ENCODE measurements around the gene LIX1L.
"Not testable (repeated sequence)": the region's sequence is repeated elsewhere in the genome, so short reads cannot be mapped to it uniquely, and the experiment has no call there.

Gene LIX1L

DNA sequence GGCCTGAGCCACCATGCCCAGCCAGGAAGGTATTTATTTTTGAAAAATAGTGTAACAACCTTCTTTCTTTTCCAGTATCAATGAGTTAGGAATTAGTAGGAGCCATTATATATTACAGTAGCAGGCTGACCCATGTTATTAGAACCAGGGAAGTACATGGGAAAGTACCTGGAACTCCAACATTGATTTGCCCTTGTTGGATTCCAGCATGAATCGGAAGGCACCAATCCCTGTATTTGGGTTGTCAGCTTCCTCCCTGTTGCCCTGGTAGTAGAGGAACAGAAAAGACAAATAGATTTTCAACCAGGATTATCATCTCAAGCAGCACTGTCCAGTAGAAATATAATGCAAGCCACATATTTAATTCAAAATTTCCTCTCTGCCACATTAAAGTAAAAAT lies 20.4 kb downstream of the LIX1L start:
- no peak for DNase-seq (ENCODE audit: low read depth in 2 of 3, low spot score in 2 of 3)

DNA sequence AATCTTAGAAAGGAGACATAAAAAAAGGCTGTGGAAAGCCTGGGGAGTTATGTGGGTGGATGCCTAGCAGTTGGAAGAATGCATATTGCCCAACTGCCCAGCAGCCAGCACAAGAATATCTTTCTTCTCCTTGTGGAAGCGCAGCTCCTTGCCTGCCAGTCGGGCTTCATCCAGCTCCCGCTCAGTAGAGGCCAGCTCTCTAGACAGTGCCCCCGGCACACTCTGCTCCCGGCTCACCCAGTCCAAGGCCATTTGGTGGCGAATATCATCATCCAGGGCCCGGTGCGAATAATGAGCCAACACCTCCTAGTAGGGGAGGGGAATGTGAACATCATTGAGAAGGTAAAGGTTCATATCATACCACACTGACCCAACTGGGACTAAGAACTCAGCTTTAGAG lies 21.6 kb downstream of the LIX1L start:
- no peak for DNase-seq (ENCODE audit: low read depth in 2 of 3, low spot score in 2 of 3)

DNA sequence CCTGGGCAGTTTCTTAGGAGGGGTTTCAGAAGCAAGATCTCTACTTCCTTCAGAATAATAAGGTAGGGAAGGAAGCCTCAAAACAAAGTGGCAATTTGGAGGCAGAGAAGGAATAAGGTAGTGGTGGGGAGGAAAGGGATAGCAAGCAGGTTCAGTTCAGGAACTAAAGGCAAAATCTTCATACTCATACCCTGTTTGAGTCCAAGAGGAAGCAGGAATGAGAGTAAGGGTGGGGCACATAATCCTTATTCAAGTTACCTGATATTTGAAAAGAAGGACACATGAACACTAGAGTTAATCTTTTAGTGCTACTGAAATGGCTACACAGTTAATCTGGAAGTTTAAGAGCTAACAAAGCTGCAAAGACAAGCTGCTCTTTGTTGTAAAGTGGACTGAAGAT lies 22.1 kb downstream of the LIX1L start:
- DNase-seq (ENCODE audit: low read depth in 2 of 3, low spot score in 2 of 3): no peak

DNA sequence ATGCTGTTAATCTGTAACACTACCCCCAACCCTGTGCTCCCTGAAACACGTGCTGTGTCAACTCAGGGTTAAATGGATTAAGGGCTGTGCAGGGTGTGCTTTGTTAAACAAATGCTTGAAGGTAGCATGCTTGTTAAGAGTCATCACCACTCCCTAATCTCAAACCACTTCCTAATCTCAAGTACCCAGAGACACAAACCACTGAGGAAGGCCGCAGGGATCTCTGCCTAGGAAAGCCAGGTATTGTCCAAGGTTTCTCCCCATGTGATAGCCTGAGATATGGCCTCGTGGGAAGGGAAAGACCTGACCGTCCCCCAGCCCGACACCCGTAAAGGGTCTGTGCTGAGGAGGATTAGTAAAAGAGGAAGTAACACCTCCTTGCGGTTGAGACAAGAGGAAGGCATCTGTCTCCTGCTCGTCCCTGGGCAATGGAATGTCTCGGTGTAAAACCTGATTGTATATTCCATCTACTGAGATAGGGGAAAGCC lies 25.3 kb downstream of the LIX1L start:
- not testable (repeated sequence) for DNase-seq (ENCODE audit: low read depth in 2 of 3, low spot score in 2 of 3)

DNA sequence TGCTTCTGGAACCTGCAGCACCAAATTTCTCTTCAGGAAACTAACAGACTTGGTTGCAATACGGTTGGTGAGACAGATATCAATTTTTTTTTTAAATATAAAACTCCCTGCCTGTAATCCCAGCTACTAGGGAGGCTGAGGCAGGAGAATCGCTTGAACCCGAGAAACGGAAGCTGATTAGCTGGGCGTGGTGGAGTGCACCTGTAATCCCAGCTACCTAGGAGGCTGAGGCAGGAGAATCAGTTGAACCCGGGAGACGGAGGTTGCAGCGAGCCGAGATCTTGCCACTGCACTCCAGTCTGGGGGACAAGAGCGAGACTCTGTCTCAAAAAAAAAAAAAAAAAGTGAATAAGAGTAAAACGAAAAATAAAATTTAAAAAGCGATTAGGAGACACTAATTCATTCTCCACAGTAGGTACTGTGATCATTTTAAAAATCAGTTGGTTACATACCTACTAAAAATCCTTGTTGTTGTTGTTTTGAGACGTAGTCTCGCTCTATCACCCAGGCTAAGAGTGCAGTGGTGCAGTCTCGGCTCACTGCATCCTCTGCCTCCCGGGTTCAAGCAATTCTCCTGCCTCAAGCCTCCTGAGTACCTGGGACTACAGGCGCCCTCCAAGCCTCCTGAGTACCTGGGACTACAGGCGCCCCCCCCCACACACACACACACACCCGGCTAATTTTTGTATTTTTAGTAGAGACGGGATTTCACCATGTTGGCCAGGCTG lies 29.7 kb downstream of the LIX1L start:
- DNase-seq (ENCODE audit: low read depth in 2 of 3, low spot score in 2 of 3): no peak

DNA sequence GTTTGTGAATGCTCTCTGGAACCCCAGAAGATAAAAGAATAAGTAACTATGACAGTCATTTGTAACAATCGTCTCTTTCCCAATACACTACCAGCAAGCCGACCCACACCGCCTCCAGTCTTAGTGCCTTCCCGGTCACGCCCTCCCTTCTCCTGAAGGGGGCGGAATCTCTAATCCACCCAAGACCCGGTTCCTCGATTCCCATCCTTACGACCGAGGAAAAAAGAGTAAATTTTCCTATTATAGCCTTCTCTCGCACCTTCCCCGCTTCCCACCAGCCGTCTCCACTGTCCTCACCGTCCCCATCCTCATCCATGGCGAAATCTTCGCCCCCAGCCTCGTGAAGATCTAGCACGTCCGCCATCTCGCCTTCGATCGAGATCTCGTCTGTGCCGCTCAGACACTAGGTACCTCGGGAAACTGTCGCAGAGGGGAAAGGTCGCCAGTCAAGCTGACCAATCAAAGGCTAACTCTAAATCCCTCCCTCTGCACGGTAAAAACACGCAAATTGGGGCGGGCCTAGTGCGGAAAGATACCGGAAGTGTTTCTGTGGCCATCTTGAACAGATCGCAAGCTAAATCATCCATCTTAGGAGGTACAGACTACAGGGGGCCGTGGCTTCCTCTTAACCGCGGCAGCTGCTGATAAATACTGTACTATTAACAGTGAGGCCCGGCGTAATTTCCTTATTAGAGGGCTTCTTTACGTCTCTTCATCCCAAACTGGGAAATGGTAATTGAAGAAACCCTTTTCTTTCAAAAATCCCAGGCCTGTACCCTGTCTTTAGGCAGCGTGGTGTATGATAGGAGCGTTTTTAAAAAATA lies 30.5 kb downstream of the LIX1L start, which contains the start of gene RBM8A:
TSS of gene RBM8A (minus strand) at position 422 of the 824 bp plus-strand sequence. CDS start at position 364, 58 bp downstream.
- peak; percentile 52 to 76 (median 74) for DNase-seq (ENCODE audit: low read depth in 2 of 3, low spot score in 2 of 3)

DNA sequence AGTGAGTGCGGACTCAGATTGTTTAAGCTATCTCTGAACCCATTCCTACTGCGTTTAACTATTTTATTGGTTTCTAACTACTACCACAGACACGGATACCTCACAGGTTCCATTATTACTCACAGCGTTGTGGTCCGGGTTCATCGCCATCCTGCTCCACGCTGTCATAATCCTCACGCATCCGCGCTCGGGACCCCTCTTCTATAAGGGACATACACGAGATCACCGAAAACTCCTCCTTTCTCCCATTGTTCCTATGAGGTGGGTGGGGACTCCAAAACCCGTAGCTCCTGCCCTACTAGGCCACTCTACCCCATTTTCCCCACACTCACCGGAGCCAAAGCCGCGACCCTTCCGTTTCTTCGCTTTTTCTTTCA lies 31.1 kb downstream of the LIX1L start:
- peak in 1 of 3 experiments; percentile 32 for DNase-seq (ENCODE audit: low read depth in 2 of 3, low spot score in 2 of 3)

DNA sequence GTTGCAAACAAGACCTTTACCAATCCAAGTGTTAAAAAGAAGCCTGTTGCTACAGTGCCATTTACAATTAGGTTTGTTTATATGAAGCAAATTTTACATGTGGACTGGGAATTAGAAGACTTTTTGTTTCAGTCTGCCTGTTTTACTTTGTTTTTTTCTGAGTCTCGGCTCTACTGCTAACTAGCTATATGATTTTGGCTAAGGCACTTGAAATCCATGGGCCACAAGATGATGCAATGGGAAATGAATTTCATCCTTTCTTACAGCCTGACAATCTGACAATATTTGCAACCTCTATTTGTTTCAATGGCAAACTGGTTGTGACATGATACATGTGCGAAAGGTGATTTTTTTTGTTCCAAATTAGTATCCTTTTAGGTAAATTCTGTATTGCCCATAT lies 35.6 kb downstream of the LIX1L start:
- DNase-seq (ENCODE audit: low read depth in 2 of 3, low spot score in 2 of 3): no peak

DNA sequence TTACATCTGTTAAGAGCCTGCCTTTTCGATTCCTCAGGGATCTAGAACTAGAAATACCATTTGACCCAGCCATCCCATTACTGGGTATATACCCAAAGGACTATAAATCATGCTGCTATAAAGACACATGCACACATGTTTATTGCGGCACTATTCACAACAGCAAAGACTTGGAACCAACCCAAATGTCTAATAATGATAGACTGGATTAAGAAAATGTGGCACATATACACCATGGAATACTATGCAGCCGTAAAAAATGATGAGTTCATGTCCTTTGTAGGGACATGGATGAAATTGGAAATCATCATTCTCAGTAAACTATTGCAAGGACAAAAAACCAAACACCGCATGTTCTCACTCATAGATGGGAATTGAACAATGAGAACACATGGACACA lies 37.5 kb downstream of the LIX1L start:
- DNase-seq (ENCODE audit: low read depth in 2 of 3, low spot score in 2 of 3): not testable (repeated sequence)

DNA sequence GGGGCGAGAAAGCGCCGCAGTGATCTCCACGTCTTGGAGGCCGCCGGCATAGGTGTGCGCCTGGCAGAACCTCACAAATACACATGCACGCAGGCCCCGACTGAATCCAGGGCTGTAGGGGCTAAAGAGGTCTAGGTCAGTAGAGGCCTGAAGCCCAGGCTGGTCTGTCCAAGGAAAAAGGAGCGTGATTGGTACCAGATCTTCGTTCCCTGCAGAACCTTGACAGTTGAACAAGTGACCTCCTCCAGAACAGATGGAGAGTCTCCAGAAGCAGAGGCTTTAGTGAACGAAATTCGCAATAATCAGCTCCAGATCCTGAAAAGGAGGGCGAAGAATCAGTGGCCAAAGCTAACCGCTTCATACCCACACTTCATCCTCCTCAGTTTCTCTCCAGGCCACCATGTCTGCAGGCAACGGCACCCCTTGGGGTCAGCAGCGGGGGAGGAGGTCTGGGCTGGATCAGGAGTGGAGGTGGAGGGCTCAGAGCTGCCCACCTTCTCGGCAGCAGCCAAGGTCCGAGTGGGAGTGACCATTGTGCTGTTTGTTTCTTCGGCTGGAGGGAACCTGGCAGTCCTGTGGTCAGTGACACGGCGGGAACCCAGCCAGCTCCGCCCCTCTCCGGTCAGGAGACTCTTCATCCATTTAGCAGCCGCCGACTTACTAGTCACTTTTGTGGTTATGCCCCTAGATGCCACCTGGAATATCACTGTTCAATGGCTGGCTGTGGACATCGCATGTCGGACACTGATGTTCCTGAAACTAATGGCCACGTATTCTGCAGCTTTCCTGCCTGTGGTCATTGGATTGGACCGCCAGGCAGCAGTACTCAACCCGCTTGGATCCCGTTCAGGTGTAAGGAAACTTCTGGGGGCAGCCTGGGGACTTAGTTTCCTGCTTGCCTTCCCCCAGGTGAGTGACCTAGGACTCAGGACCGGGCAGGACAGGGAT lies 38.6 kb downstream of the LIX1L start:
- no peak for DNase-seq (ENCODE audit: low read depth in 2 of 3, low spot score in 2 of 3)

DNA sequence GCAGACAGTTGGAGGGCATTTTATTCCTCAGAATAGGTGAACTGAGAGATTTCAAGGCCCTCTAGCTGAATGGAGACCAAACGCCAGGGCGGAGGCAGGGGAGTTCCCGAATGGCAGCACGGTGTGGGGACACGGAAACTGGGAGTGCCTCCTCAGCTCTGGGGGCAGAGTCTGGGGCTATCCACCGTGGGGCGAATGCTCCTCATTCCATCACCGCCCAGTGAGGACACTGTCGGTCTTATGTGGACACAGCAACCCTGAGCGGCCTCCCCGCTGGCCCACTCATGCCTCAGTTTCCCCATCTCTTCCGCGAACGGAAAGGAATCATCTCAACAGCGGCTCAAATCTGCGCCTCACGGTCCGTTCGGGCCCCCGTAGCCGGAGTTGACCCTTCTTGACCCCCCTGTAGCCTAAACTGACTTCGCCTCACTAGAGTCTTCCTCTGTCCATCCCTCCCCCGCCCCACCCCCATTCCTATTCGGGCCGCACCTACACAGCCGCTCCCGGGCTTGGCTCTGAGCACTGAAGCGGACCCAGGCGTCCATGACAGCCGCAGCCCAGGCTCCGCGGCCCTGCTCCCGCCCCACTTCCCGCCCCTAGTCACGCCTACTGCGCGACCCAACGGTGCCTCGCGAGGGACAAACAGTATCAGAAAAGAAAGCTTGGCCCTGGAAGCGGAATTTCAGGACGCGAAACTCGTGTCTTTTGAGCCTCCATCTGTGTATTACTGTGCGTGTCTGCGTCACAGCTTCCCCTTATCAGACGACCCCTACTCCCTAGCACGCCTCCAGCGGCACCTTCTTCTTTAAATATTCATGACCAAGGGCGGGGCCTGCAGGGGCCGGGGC lies 39.4 kb downstream of the LIX1L start, which contains the start of gene PEX11B:
TSS of gene PEX11B (minus strand) at position 574 of the 848 bp plus-strand sequence. CDS start at position 545, 29 bp downstream.
- peak; percentile 72 to 85 (median 76) for DNase-seq (ENCODE audit: low read depth in 2 of 3, low spot score in 2 of 3)

DNA sequence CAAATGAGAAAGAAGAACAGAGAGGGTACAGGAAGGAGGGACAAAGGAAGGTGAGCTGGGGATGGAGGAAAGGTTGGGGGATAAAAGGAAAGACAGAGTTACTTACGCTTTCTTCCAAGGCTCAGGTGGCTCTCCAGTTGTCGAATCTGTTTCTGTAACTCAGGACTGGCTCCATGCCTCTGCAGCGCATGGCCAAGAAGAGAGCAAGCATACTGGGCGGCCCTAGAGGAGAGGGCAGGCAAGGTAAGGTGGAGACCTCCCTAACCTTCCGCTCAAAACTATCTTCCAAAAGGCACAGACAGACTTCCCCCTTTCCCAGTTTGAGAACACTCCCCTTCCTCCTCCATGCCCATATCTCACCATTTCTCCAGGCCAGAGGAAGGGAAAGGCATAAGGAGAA lies 40.2 kb downstream of the LIX1L start:
- DNase-seq (ENCODE audit: low read depth in 2 of 3, low spot score in 2 of 3): no peak

DNA sequence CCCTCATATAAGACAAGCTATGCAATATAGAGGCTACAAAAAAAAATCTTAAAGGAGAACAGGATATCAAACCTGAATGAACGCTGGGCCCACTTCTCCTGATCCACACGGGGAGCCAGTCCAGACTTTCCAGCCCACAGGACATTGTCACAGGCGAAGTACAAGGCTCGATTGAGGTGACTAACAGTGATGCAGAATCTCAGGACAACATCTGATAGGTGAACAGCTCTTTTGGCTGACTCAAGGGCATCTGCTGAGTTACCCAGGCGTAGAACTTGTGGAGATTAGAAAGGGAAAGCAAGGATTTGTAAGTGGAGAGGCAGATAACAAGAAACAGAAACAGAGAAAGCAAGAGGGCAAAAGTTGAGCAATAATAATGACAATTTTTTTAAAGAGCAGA lies 41.1 kb downstream of the LIX1L start:
- no peak for DNase-seq (ENCODE audit: low read depth in 2 of 3, low spot score in 2 of 3)

DNA sequence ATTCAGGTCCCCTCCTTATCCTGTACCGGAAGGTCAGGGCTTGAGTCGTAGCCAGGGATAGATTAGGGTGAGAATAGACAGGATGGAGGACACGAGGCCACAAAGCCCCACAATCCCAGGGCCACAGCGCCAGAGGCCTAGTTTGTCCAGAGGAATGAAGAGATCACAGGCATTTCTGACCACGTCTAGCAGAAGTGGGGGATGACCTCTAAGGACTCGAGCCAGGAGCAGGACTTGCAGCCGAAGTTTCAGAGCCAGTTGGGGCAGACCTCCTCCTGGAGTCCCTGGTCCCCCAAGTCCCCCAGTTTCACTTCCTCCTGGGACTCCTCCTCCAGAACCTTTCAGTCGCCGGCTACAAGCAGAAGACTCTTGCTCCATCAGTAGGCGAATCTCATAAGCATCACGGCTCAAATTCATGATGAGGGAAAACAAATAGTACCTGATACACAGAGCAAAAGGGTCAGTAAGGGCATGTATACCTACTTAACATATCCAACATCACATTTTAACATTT lies 45.6 kb downstream of the LIX1L start:
- no peak for DNase-seq (ENCODE audit: low read depth in 2 of 3, low spot score in 2 of 3)

DNA sequence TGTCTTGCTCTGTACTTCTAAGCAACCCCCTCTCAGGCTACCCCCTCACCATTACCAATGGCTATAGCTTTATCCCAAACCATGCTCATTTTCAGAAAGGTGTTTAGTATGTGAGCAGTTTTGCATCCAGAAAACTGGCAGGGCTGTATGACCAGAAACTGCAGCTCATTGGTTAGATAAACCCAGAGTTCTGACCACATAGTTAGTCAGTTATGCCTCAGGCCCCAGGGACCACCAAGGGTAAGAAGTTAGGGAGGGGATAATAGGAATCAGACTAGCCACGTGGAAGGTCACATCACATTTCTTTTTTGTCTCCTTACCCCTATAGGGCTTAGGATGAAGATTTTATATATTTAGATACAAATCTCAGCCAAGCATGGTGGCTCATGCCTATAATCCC lies 49.2 kb downstream of the LIX1L start:
- DNase-seq (ENCODE audit: low read depth in 2 of 3, low spot score in 2 of 3): no peak

DNA sequence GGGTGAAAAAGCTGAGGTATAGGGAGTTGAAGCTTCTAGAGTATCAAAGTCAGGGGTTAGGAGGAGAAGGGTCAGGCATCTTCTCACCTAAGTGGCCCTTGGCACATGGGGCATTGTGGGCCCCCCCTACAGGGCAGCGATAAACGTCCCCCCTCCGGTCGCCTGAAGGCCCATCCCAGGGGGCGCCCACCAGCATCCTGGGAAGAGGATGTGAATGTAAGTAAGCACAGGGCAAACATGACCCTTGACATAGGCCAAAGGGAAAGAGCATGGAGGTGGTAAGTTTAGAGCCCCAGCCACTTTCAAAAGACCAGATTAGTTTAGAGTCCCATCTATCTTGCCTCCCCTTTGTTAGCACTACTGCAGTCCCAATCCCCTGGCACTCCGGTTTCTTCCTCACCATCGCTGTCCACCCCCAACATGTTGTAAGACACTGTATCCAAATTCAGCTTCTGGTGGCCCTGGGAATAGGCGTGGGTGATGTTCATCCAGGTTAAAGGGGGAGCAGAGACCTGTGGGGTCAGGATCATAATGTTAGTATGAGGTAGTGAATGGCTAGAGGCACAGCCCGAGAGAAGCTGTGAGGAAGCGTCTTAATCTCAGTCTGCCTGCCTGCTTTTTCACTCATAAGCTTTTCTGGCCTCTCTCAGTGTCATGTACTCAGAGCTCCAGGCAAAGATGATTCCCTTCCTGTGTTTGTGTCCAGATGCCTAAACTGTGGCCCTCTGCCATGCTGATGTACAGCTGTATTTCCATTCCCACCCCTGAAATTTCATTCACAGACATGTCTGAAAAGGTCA lies 50.7 kb downstream of the LIX1L start:
- DNase-seq (ENCODE audit: low read depth in 2 of 3, low spot score in 2 of 3): no peak

DNA sequence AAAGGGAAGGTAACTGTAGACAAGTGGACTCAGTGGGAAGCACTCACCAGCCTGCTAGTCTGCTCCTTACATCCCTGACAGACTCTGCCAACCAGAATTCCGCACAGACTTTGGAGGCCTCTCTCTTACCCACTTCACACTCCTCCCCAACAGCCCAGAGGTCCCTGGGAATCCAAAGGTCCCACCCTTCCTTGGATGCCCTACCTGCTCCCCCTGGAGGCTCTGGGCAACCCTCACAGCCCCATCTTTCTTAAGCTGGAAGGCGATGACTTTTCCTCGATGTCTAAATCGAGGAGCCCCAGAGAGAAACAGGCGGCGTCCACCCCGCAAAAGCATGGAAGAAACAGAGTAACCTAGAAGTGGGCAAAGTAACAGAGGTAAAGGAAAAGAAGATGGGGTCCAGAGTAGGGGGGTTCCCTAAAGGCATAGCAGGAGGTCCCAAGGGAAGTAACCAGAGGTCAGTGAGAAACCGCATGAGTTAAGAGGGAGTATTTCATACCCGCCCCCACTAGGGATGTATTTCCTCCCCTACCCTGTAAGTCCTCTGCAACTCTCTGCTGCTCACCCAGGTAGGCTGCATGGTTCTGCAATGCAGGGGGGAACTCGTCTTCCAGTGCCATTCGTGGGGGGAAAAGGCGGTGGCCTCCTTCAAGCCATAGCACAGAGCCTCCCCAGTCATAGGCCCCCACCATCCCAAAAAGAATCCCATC lies 56.4 kb downstream of the LIX1L start:
- no peak for DNase-seq (ENCODE audit: low read depth in 2 of 3, low spot score in 2 of 3)

DNA sequence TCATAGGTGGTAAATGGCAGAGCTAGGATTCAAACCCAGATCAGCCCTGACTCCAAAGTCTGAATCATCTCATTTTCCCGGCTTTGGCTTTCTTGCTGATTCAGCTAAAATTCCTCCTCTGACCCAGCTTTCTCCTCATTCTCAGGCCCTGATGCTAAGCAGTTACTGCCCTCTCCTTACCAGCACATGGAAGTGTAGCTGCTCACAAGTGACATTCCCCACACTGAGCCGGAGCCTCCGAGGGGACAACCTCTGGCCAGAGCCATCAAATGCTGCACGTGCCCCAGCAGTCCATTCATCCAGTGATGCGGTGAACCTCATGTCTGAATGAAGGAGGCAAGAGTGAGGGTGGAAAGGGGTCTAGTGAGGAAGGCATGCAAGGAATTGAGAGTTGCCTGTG lies 59.1 kb downstream of the LIX1L start:
- no peak for DNase-seq (ENCODE audit: low read depth in 2 of 3, low spot score in 2 of 3)
